ENCODE measurements around the gene KAZN. TPM values are rescaled to one million over a fixed set of nuclear protein-coding genes. Genes with fewer than 3 reads are reported as not detected.

The KAZN gene
- total RNA-seq, 1 experiment from 2014 or later: 15.6 TPM

- CTCF ChIA-PET: no interaction called here
- POLR2A ChIA-PET (ENCODE audit: unreplicated experiment): no interaction called here
- no TSS peak for BruUV-seq (replicated peaks)
Observed at GRCh38 chr1:15055736-15056415, 457.4 kb downstream of the KAZN start.

GRCh38 chr1:15056515-15057285 lies 458.2 kb downstream of the KAZN start:
- ChIA-PET POLR2A (ENCODE audit: unreplicated experiment) (no interaction called here), CTCF (no interaction called here)
- Histone ChIP-seq H3K27ac (no peak overlapping the region), H4K20me1 (ENCODE audit: insufficient read depth) (no peaks in the 10 kb centered on the region), H3K79me2 (ENCODE audit: low read depth) (no peaks in the 10 kb centered on the region), H2AFZ (no peak overlapping the region), H3K27me3 (ENCODE audit: insufficient read depth, low read depth) (no peaks in the 10 kb centered on the region), H3K4me2 (no peak overlapping the region), H3K9me3 (ENCODE audit: insufficient read depth, low read depth) (no peaks in the 10 kb centered on the region), H3F3A (ENCODE audit: insufficient read depth, low read depth) (no peaks in the 10 kb centered on the region), H3K36me3 (ENCODE audit: low read depth) (no peaks in the 10 kb centered on the region), H3K4me1 (replicated peaks; ENCODE audit: insufficient read depth) (no peaks in the 10 kb centered on the region), H3K4me3 (no peak overlapping the region), H3K9me2 (ENCODE audit: insufficient read depth) (no peaks in the 10 kb centered on the region)
- no peak for DNase-seq
- TF ChIP-seq CTCF (conservative IDR thresholded peaks at IDR 0.05) (no peak), EZH2 (IDR thresholded peaks at IDR 0.05; ENCODE audit: low read depth) (no peak)
- intact Hi-C loops (cut with micrococcal nuclease; ENCODE audit: unreplicated experiment): no loop called here
- no TSS peak for BruUV-seq (replicated peaks)

More at GRCh38 chr1:15055736-15056415, 457.4 kb downstream of the KAZN start:
- Histone ChIP-seq H3K27me3 (ENCODE audit: insufficient read depth, low read depth) (no peaks in the 10 kb centered on the region), H4K20me1 (ENCODE audit: insufficient read depth) (no peaks in the 10 kb centered on the region), H3K9me2 (ENCODE audit: insufficient read depth) (no peaks in the 10 kb centered on the region), H3K79me2 (ENCODE audit: low read depth) (no peaks in the 10 kb centered on the region), H3F3A (ENCODE audit: insufficient read depth, low read depth) (no peaks in the 10 kb centered on the region), H2AFZ (no peak overlapping the region), H3K4me3 (no peak overlapping the region), H3K9me3 (ENCODE audit: insufficient read depth, low read depth) (no peaks in the 10 kb centered on the region), H3K27ac (no peak overlapping the region), H3K36me3 (ENCODE audit: low read depth) (no peaks in the 10 kb centered on the region), H3K4me1 (replicated peaks; ENCODE audit: insufficient read depth) (no peaks in the 10 kb centered on the region), H3K4me2 (no peak overlapping the region)
- TF ChIP-seq EZH2 (IDR thresholded peaks at IDR 0.05; ENCODE audit: low read depth): no peak
- TF ChIP-seq CTCF (conservative IDR thresholded peaks at IDR 0.05): no peak
- DNase-seq: no peak
- intact Hi-C loops (cut with micrococcal nuclease; ENCODE audit: unreplicated experiment): no loop called here

- Histone ChIP-seq H3F3A (ENCODE audit: insufficient read depth, low read depth) (no peaks in the 10 kb centered on the region), H3K9me2 (ENCODE audit: insufficient read depth) (no peaks in the 10 kb centered on the region), H2AFZ (no peak overlapping the region), H4K20me1 (ENCODE audit: insufficient read depth) (no peaks in the 10 kb centered on the region), H3K4me1 (replicated peaks; ENCODE audit: insufficient read depth) (no peaks in the 10 kb centered on the region), H3K27ac (no peak overlapping the region), H3K27me3 (ENCODE audit: insufficient read depth, low read depth) (no peaks in the 10 kb centered on the region), H3K4me2 (no peak overlapping the region), H3K4me3 (no peak overlapping the region), H3K9me3 (ENCODE audit: insufficient read depth, low read depth) (no peaks in the 10 kb centered on the region), H3K36me3 (ENCODE audit: low read depth) (no peaks in the 10 kb centered on the region), H3K79me2 (ENCODE audit: low read depth) (no peaks in the 10 kb centered on the region)
- TF ChIP-seq CTCF (conservative IDR thresholded peaks at IDR 0.05) (no peak), EZH2 (IDR thresholded peaks at IDR 0.05; ENCODE audit: low read depth) (no peak)
- DNase-seq: no peak
- BruUV-seq (replicated peaks): no TSS peak
- intact Hi-C loops (cut with micrococcal nuclease; ENCODE audit: unreplicated experiment): no loop called here
- POLR2A ChIA-PET (ENCODE audit: unreplicated experiment): no interaction called here
- CTCF ChIA-PET: no interaction called here
Observed at GRCh38 chr1:15057834-15058233, 459.3 kb downstream of the KAZN start.
